NCI-H2227 treated with DMSO at 0.1 percent for 48 hours (cell line): Measurements from ENCODE around the gene LOX.

Source experiments
- DNase-seq: peaks from one replicate; lab custom pipeline; 2025; lab: John Stamatoyannopoulos, UW

LOX gene

GRCh38 chr5:122078116-122079110, at the start of gene LOX:
Gene LOX (minus strand): TSS chr5:122078259. CDS start chr5:122077985, 274 bp downstream.
- DNase-seq, result peak; percentile 53

- no peak for DNase-seq
Measured at GRCh38 chr5:122126756-122127321, 48.8 kb upstream of the LOX start.

- DNase-seq, result no peak
Measured at GRCh38 chr5:122126177-122126755, 48.2 kb upstream of the LOX start.

GRCh38 chr5:122124766-122125165, 46.7 kb upstream of the LOX start:
- no peak for DNase-seq

- no peak for DNase-seq
Measured at GRCh38 chr5:122121479-122122465, 43.7 kb upstream of the LOX start.

GRCh38 chr5:122120957-122121356, 42.9 kb upstream of the LOX start:
- no peak for DNase-seq

GRCh38 chr5:122120493-122120892, 42.4 kb upstream of the LOX start:
- DNase-seq, result no peak

- no peak for DNase-seq
Measured at GRCh38 chr5:122119205-122119604, 41.1 kb upstream of the LOX start.

- DNase-seq, result no peak
Measured at GRCh38 chr5:122118356-122118948, 40.4 kb upstream of the LOX start.

- no peak for DNase-seq
Measured at GRCh38 chr5:122114501-122114900, 36.4 kb upstream of the LOX start.

- DNase-seq, result no peak
Measured at GRCh38 chr5:122112733-122113558, 34.9 kb upstream of the LOX start.

GRCh38 chr5:122112063-122112462, 34.0 kb upstream of the LOX start:
- no peak for DNase-seq

- DNase-seq, result no peak
Measured at GRCh38 chr5:122111460-122111859, 33.4 kb upstream of the LOX start.

- no peak for DNase-seq
Measured at GRCh38 chr5:122110987-122111386, 32.9 kb upstream of the LOX start.

- no peak for DNase-seq
Measured at GRCh38 chr5:122107016-122107415, 29.0 kb upstream of the LOX start.

- DNase-seq, result no peak
Measured at GRCh38 chr5:122105909-122106308, 27.9 kb upstream of the LOX start.

GRCh38 chr5:122102825-122103224, 24.8 kb upstream of the LOX start:
- no peak for DNase-seq

- peak; percentile 37 for DNase-seq
Measured at GRCh38 chr5:122101636-122102285, 23.7 kb upstream of the LOX start.

GRCh38 chr5:122099060-122099790, 21.2 kb upstream of the LOX start:
- no peak for DNase-seq
